GM23338 (cell line): Measurements from ENCODE around the gene ASB15. TPM values are rescaled to one million over a fixed set of nuclear protein-coding genes. Genes with fewer than 3 reads are reported as not detected.

Experiments
- ATAC-seq: fragments of 200-7000 bp; cut with Tn5 transposase; 3 replicates; pipeline ENCODE4 v1.9.1; 2020
- DNase-seq: peaks from one replicate; pipeline ENCODE4 v3.0.0-alpha.2; 2015; ENCODE audit warnings: low spot score
- H2AFZ ChIP-seq: fragments of 200-600 bp; sonication (generic); 2 replicates; pipeline ENCODE4 v1.8.0; 2016; ENCODE audit warnings: antibody characterized with exemption, mild to moderate bottlenecking, moderate library complexity
- H3F3A ChIP-seq: fragments of 200-600 bp; sonication (generic); replicated peaks from 2 replicates; pipeline ENCODE4 v1.8.0; 2017; ENCODE audit warnings: antibody characterized with exemption, mixed run types, low read depth
- H3K27ac ChIP-seq: fragments of 200-600 bp; sonication (generic); 2 replicates; pipeline ENCODE4 v1.6.1; 2016; ENCODE audit warnings: low read depth
- H3K27me3 ChIP-seq: fragments of 200-600 bp; sonication (generic); 2 replicates; pipeline ENCODE4 v1.8.0; 2016; ENCODE audit warnings: mild to moderate bottlenecking, mixed run types, moderate library complexity; ENCODE audit not compliant: insufficient read depth
- H3K36me3 ChIP-seq: fragments of 200-600 bp; sonication (generic); 2 replicates; pipeline ENCODE4 v1.8.0; 2016; ENCODE audit warnings: mild to moderate bottlenecking; ENCODE audit not compliant: insufficient read depth
- H3K4me1 ChIP-seq: fragments of 200-600 bp; sonication (generic); 2 replicates; pipeline ENCODE4 v1.8.0; 2016; ENCODE audit warnings: mild to moderate bottlenecking, moderate library complexity; ENCODE audit not compliant: insufficient read depth
- H3K4me2 ChIP-seq: fragments of 200-600 bp; sonication (generic); 2 replicates; pipeline ENCODE4 v1.7.1; 2017; ENCODE audit warnings: mixed run types
- H3K4me3 ChIP-seq: fragments of 200-600 bp; sonication (generic); 2 replicates; pipeline ENCODE4 v1.6.1; 2016; ENCODE audit warnings: mixed run types
- H3K79me2 ChIP-seq: fragments of 200-600 bp; sonication (generic); replicated peaks from 2 replicates; pipeline ENCODE4 v1.8.0; 2017; ENCODE audit warnings: mild to moderate bottlenecking; ENCODE audit not compliant: insufficient read depth
- H3K9me2 ChIP-seq: fragments of 200-600 bp; sonication (generic); 2 replicates; pipeline ENCODE4 v1.8.0; 2017; ENCODE audit not compliant: insufficient read depth
- H4K20me1 ChIP-seq: fragments of 200-600 bp; sonication (generic); replicated peaks from 2 replicates; pipeline ENCODE4 v1.8.0; 2017; ENCODE audit warnings: mild to moderate bottlenecking; ENCODE audit not compliant: insufficient read depth
- H3K27ac Mint-ChIP-seq: 2 replicates; pipeline ENCODE4 v1.8.0; 2020; ENCODE audit warnings: inconsistent platforms, mild to moderate bottlenecking, moderate library complexity, mixed read lengths
- H3K27me3 Mint-ChIP-seq: 3 replicates; pipeline ENCODE4 v1.8.0; 2022; ENCODE audit warnings: low read depth, mild to moderate bottlenecking, moderate library complexity, mixed read lengths, inconsistent platforms; ENCODE audit not compliant: insufficient read depth, poor library complexity
- H3K36me3 Mint-ChIP-seq: 3 replicates; pipeline ENCODE4 v1.8.0; 2021; ENCODE audit warnings: low read depth, mild to moderate bottlenecking, inconsistent platforms, moderate library complexity, mixed read lengths
- H3K4me1 Mint-ChIP-seq: 3 replicates; pipeline ENCODE4 v1.8.0; 2020; ENCODE audit warnings: mild to moderate bottlenecking, inconsistent platforms, mixed read lengths
- H3K4me3 Mint-ChIP-seq: 3 replicates; pipeline ENCODE4 v1.8.0; 2021; ENCODE audit warnings: moderate library complexity, mild to moderate bottlenecking, inconsistent platforms, mixed read lengths
- H3K9me3 Mint-ChIP-seq: 3 replicates; pipeline ENCODE4 v1.8.0; 2020; ENCODE audit warnings: moderate library complexity, mild to moderate bottlenecking, inconsistent platforms, mixed read lengths
- CREB1 ChIP-seq: fragments of 250-450 bp; sonication (Bioruptor Pico); IDR thresholded peaks from 2 replicates; pipeline ENCODE4 v1.5.0; 2020; ENCODE audit warnings: low read depth, mild to moderate bottlenecking, moderate library complexity
- CTCF ChIP-seq, 2 experiments: fragments of 200-600 bp in 1 of 2; sonication (generic) in 1 of 2; conservative IDR thresholded peaks; 2 replicates each; pipeline versions ENCODE4 v1.5.1 to v1.6.1; 2016 to 2017; ENCODE audit warnings: antibody characterized with exemption in 2 of 2, low read depth in 2 of 2, mild to moderate bottlenecking in 2 of 2, moderate library complexity in 1 of 2
- ETS1 ChIP-seq: IDR thresholded peaks from 2 replicates; pipeline ENCODE4 v1.6.1; 2016; ENCODE audit warnings: antibody characterized with exemption
- EZH2 ChIP-seq: fragments of 200-600 bp; sonication (generic); IDR thresholded peaks from one replicate; pipeline ENCODE4 v1.8.0; 2017; ENCODE audit warnings: antibody characterized with exemption, mild to moderate bottlenecking, low read depth; ENCODE audit not compliant: unreplicated experiment
- EZH2phosphoT487 ChIP-seq: fragments of 200-600 bp; sonication (generic); IDR thresholded peaks from one replicate; pipeline ENCODE4 v1.8.1; 2018; ENCODE audit warnings: antibody characterized with exemption; ENCODE audit not compliant: unreplicated experiment
- JUNB ChIP-seq: IDR thresholded peaks from one replicate; pipeline ENCODE4 v1.6.1; 2016; ENCODE audit warnings: antibody characterized with exemption; ENCODE audit not compliant: unreplicated experiment
- NANOG ChIP-seq: IDR thresholded peaks from 2 replicates; pipeline ENCODE4 v1.6.1; 2016; ENCODE audit warnings: antibody characterized with exemption, borderline replicate concordance
- POLR2AphosphoS5 ChIP-seq: IDR thresholded peaks from 2 replicates; pipeline ENCODE4 v1.6.1; 2016; ENCODE audit warnings: antibody characterized with exemption, low read depth
- REST ChIP-seq: IDR thresholded peaks from one replicate; pipeline ENCODE4 v1.6.1; 2018; ENCODE audit warnings: antibody characterized with exemption; ENCODE audit not compliant: unreplicated experiment
- STAT1 ChIP-seq: IDR thresholded peaks from one replicate; pipeline ENCODE4 v1.6.1; 2016; ENCODE audit warnings: antibody characterized with exemption; ENCODE audit not compliant: unreplicated experiment
- ZNF114 ChIP-seq: fragments of 250-450 bp; sonication (Bioruptor Pico); IDR thresholded peaks from 2 replicates; pipeline ENCODE4 v1.5.0; 2020; ENCODE audit warnings: mild to moderate bottlenecking, moderate library complexity
- ZNF331 ChIP-seq: fragments of 250-450 bp; sonication (Bioruptor Pico); IDR thresholded peaks from 2 replicates; pipeline ENCODE4 v1.5.0; 2020; ENCODE audit warnings: low read depth, mild to moderate bottlenecking, moderate library complexity
- ZNF462 ChIP-seq: fragments of 250-450 bp; sonication (Bioruptor Pico); IDR thresholded peaks from 2 replicates; pipeline ENCODE4 v1.5.0; 2020; ENCODE audit warnings: mild to moderate bottlenecking, moderate library complexity
- polyA plus RNA-seq: library from polyadenylated mRNA; unstranded; fragments of >200 nt; fragmentation: Nextera tagmentation; extraction: Ambion mirVana; gene quantifications from 2 replicates; pipeline ENCODE4 v1.2.1, GENCODE V29; 2016
- total RNA-seq: library from RNA; depleted of rRNA; stranded (reverse); fragments of >200 nt; shearing (Covaris generic); gene quantifications from 2 replicates; pipeline ENCODE4 v1.2.3, GENCODE V29; 2014

Gene ASB15
- total and polyA plus RNA-seq, 2 experiments from 2014 or later, result not detected

- peaks cover 22% of the 10 kb centered on the region for H3K4me1 Mint-ChIP-seq
- Histone ChIP-seq H3F3A (no peaks in the 10 kb centered on the region), H3K4me1 (peaks cover 18% of the 10 kb centered on the region; the same call in 1 of the 2 replicates), H3K27me3 (no peaks in the 10 kb centered on the region), H2AFZ (peak overlapping the region; percentile 38), H3K4me3 (no peak overlapping the region), H3K9me2 (peaks cover 7% of the 10 kb centered on the region), H3K27ac (no peak overlapping the region), H3K4me2 (no peak overlapping the region), H4K20me1 (no peaks in the 10 kb centered on the region), H3K36me3 (no peaks in the 10 kb centered on the region), H3K79me2 (no peaks in the 10 kb centered on the region)
- no peak overlapping the region for H3K4me3 Mint-ChIP-seq
- H3K9me3 Mint-ChIP-seq, result no peaks in the 10 kb centered on the region
- H3K36me3 Mint-ChIP-seq, result no peaks in the 10 kb centered on the region; the same call in 2 of the 3 replicates
- DNase-seq, result no peak
- H3K27ac Mint-ChIP-seq, result no peak overlapping the region
- H3K27me3 Mint-ChIP-seq, result peaks cover 6% of the 10 kb centered on the region
- no peak for ATAC-seq
- TF ChIP-seq EZH2phosphoT487 (no peak), ETS1 (no peak), POLR2AphosphoS5 (no peak), REST (no peak), STAT1 (no peak), CREB1 (no peak), ZNF331 (no peak), ZNF114 (CRISPR knock-in tag) (no peak), ZNF462 (CRISPR knock-in tag) (no peak), JUNB (no peak), CTCF (conservative IDR thresholded peaks at IDR 0.05; ENCODE audit: low read depth in 2 of 2) (no peak), NANOG (no peak), EZH2 (no peak)
Measured at GRCh38 chr7:123662293-123662692, 60.7 kb downstream of the ASB15 start.
